Fibroblast of skin of right quadriceps (primary cell): Measurements from ENCODE around the gene ZNF750.

Experiments
- DNase-seq: peaks from one replicate; pipeline ENCODE4 v3.0.0-alpha.2; 2013

The ZNF750 gene

GRCh38 chr17:82810644-82811430, 29.0 kb downstream of the ZNF750 start:
- no peak for DNase-seq

- DNase-seq, result no peak
Measured at GRCh38 chr17:82808921-82809905, 30.6 kb downstream of the ZNF750 start.

- DNase-seq, result no peak
Measured at GRCh38 chr17:82808006-82808405, 31.8 kb downstream of the ZNF750 start.

GRCh38 chr17:82807562-82807961, 32.3 kb downstream of the ZNF750 start:
- DNase-seq, result no peak

- no peak for DNase-seq
Measured at GRCh38 chr17:82807101-82807500, 32.7 kb downstream of the ZNF750 start.

- DNase-seq, result no peak
Measured at GRCh38 chr17:82806645-82807044, 33.2 kb downstream of the ZNF750 start.

- DNase-seq, result no peak
Measured at GRCh38 chr17:82805823-82806222, 34.0 kb downstream of the ZNF750 start.

GRCh38 chr17:82805254-82805653, 34.6 kb downstream of the ZNF750 start:
- no peak for DNase-seq

- DNase-seq, result peak; percentile 41
Measured at GRCh38 chr17:82804442-82805191, 35.2 kb downstream of the ZNF750 start.

GRCh38 chr17:82803606-82804005, 36.2 kb downstream of the ZNF750 start:
- DNase-seq, result no peak

GRCh38 chr17:82803185-82803584, 36.6 kb downstream of the ZNF750 start:
- DNase-seq, result no peak

GRCh38 chr17:82802075-82802780, 37.6 kb downstream of the ZNF750 start:
- DNase-seq, result peak; percentile 69

- DNase-seq, result no peak
Measured at GRCh38 chr17:82801377-82801970, 38.3 kb downstream of the ZNF750 start.

GRCh38 chr17:82800885-82801284, 38.9 kb downstream of the ZNF750 start:
- DNase-seq, result no peak

- DNase-seq, result no peak
Measured at GRCh38 chr17:82799591-82799990, 40.2 kb downstream of the ZNF750 start.

- no peak for DNase-seq
Measured at GRCh38 chr17:82798752-82799151, 41.1 kb downstream of the ZNF750 start.

GRCh38 chr17:82797061-82797460, 42.8 kb downstream of the ZNF750 start:
- DNase-seq, result no peak

- DNase-seq, result no peak
Measured at GRCh38 chr17:82795615-82796014, 44.2 kb downstream of the ZNF750 start.

GRCh38 chr17:82794781-82795482, 44.9 kb downstream of the ZNF750 start:
- DNase-seq, result peak; percentile 22

GRCh38 chr17:82793974-82794630, 45.7 kb downstream of the ZNF750 start:
- DNase-seq, result peak; percentile 50

- DNase-seq, result peak; percentile 82
Measured at GRCh38 chr17:82791532-82791931, 48.3 kb downstream of the ZNF750 start.
